Hindlimb muscle (tissue), 1 donor: Measurements from ENCODE around the gene CEMIP2. TPM values are rescaled to one million over a fixed set of nuclear protein-coding genes. Genes with fewer than 3 reads are reported as not detected.
"Not testable (repeated sequence)": the region's sequence is repeated elsewhere in the genome, so short reads cannot be mapped to it uniquely, and the experiment has no call there.

Experiments used
- DNase-seq: peaks from one replicate; pipeline ENCODE4 v3.0.0-alpha.2; 2013
- polyA plus RNA-seq: library from polyadenylated mRNA; unstranded; fragments of 120-200 nt; gene quantifications from one replicate; pipeline ENCODE4 v1.2.1, GENCODE V29; 2013; ENCODE audit not compliant: insufficient read length

The CEMIP2 gene
- polyA plus RNA-seq = 26.5 TPM

- DNase-seq = peak; percentile 90
Measured at GRCh38 chr9:71768388-71769174, at the start of gene CEMIP2. CEMIP2 (minus strand) TSS chr9:71768513; CDS start chr9:71750373, 18,140 bp downstream.

GRCh38 chr9:71816916-71817451, 48.7 kb upstream of the CEMIP2 start:
- no peak for DNase-seq

- DNase-seq = peak; percentile 84
Measured at GRCh38 chr9:71814815-71815214, 46.5 kb upstream of the CEMIP2 start.

- peak; percentile 64 for DNase-seq
Measured at GRCh38 chr9:71814226-71814625, 45.9 kb upstream of the CEMIP2 start.

GRCh38 chr9:71812385-71812784, 44.1 kb upstream of the CEMIP2 start:
- peak; percentile 66 for DNase-seq

GRCh38 chr9:71808068-71808467, 39.8 kb upstream of the CEMIP2 start:
- DNase-seq = no peak

GRCh38 chr9:71806901-71807307, 38.6 kb upstream of the CEMIP2 start:
- DNase-seq = no peak

- DNase-seq = not testable (repeated sequence)
Measured at GRCh38 chr9:71805096-71805495, 36.8 kb upstream of the CEMIP2 start.

GRCh38 chr9:71801826-71802225, 33.5 kb upstream of the CEMIP2 start:
- no peak for DNase-seq

- no peak for DNase-seq
Measured at GRCh38 chr9:71797266-71797665, 29.0 kb upstream of the CEMIP2 start.

- DNase-seq = no peak
Measured at GRCh38 chr9:71796100-71796767, 27.9 kb upstream of the CEMIP2 start.

GRCh38 chr9:71795097-71795813, 26.9 kb upstream of the CEMIP2 start:
- DNase-seq = no peak

GRCh38 chr9:71793386-71794105, 25.2 kb upstream of the CEMIP2 start:
- DNase-seq = no peak

- peak; percentile 34 for DNase-seq
Measured at GRCh38 chr9:71791875-71792274, 23.6 kb upstream of the CEMIP2 start.

GRCh38 chr9:71790296-71790695, 22.0 kb upstream of the CEMIP2 start:
- DNase-seq = no peak

GRCh38 chr9:71783120-71783523, 14.8 kb upstream of the CEMIP2 start:
- DNase-seq = no peak

GRCh38 chr9:71781391-71781790, 13.1 kb upstream of the CEMIP2 start:
- DNase-seq = no peak

- DNase-seq = no peak
Measured at GRCh38 chr9:71780953-71781352, 12.6 kb upstream of the CEMIP2 start.

GRCh38 chr9:71778085-71778484, 9.8 kb upstream of the CEMIP2 start:
- DNase-seq = no peak

- no peak for DNase-seq
Measured at GRCh38 chr9:71774920-71775319, 6.6 kb upstream of the CEMIP2 start.

- DNase-seq = no peak
Measured at GRCh38 chr9:71772726-71773125, 4.4 kb upstream of the CEMIP2 start.

- no peak for DNase-seq
Measured at GRCh38 chr9:71770170-71770569, 1.9 kb upstream of the CEMIP2 start.
